Activated effector memory CD4-positive, alpha-beta T cell treated with Interleukin-2 at 50 U/mL for 16 hours (primary cell): ENCODE results near the gene GOLGA8G.
"Not testable (repeated sequence)": the region's sequence is repeated elsewhere in the genome, so short reads cannot be mapped to it uniquely, and the experiment has no call there.

Source experiments
- DNase-seq: peaks from one replicate; pipeline ENCODE4 v3.0.0-alpha.2; 2020

The GOLGA8G gene

GRCh38 chr15:28532954-28533353 is at the start of gene GOLGA8G:
Gene GOLGA8G, minus strand, starts transcription at chr15:28532971. Its CDS starts 62 bp downstream, at chr15:28532909.
- DNase-seq: not testable (repeated sequence)

- not testable (repeated sequence) for DNase-seq
Observed at GRCh38 chr15:28573351-28573750, 40.6 kb upstream of the GOLGA8G start.

GRCh38 chr15:28553268-28553667 is 20.5 kb upstream of the GOLGA8G start, which contains the start of gene GOLGA6L25:
Gene GOLGA6L25, plus strand, starts transcription at chr15:28553568. Its CDS starts 61 bp downstream, at chr15:28553629.
- DNase-seq: not testable (repeated sequence)

- DNase-seq: not testable (repeated sequence)
Observed at GRCh38 chr15:28515208-28515607, 17.6 kb downstream of the GOLGA8G start.

GRCh38 chr15:28514128-28514527 is 18.6 kb downstream of the GOLGA8G start:
- not testable (repeated sequence) for DNase-seq

- DNase-seq: not testable (repeated sequence)
Observed at GRCh38 chr15:28508217-28508889, 24.4 kb downstream of the GOLGA8G start.

GRCh38 chr15:28481340-28481739 is 51.4 kb downstream of the GOLGA8G start:
- DNase-seq: not testable (repeated sequence)
